Heart left ventricle (tissue), 16 donors: ENCODE measurements around the gene RRBP1. TPM values are rescaled to one million over a fixed set of nuclear protein-coding genes. Genes with fewer than 3 reads are reported as not detected.

ENCODE experiments used
- ATAC-seq, 4 donors: fragments of 200-7000 bp; cut with Tn5 transposase; one replicate each; pipeline ENCODE4 v1.9.1; 2020 to 2022; ENCODE audit warnings: moderate library complexity in 4 of 4, mild to moderate bottlenecking in 3 of 4, moderate number of reproducible peaks in 1 of 4
- DNase-seq, 5 donors: peaks; one replicate each; pipeline ENCODE4 v3.0.0-alpha.2; 2020
- H3K27ac ChIP-seq, 12 donors: fragments of 200-600 bp; sonication (generic) in 4 of 12; one replicate each; pipeline versions ENCODE4 v1.5.0 to v1.8.0; 2016 to 2022; ENCODE audit warnings: mild to moderate bottlenecking in 2 of 12
- H3K27me3 ChIP-seq, 9 donors: fragments of 200-600 bp; sonication (generic) in 2 of 9; one replicate each; pipeline versions ENCODE4 v1.5.1 to v1.8.0; 2016 to 2022; ENCODE audit warnings: mild to moderate bottlenecking in 3 of 9
- H3K36me3 ChIP-seq, 9 donors: fragments of 200-600 bp; sonication (generic) in 2 of 9; one replicate each; pipeline versions ENCODE4 v1.5.0 to v1.8.0; 2018 to 2022; ENCODE audit warnings: mild to moderate bottlenecking in 2 of 9
- H3K4me1 ChIP-seq, 12 donors: fragments of 200-600 bp; sonication (generic) in 4 of 12; one replicate each; pipeline versions ENCODE4 v1.5.0 to v1.8.0; 2016 to 2022; ENCODE audit warnings: mild to moderate bottlenecking in 3 of 12
- H3K4me3 ChIP-seq, 12 donors: fragments of 200-600 bp; sonication (generic) in 4 of 12; one replicate each; pipeline versions ENCODE4 v1.5.0 to v1.8.0; 2017 to 2022; ENCODE audit warnings: mild to moderate bottlenecking in 9 of 12, moderate library complexity in 4 of 12
- H3K9me3 ChIP-seq, 12 donors: fragments of 200-600 bp; sonication (generic) in 4 of 12; one replicate each; pipeline versions ENCODE4 v1.5.0 to v1.8.0; 2016 to 2022; ENCODE audit warnings: mild to moderate bottlenecking in 1 of 12
- CTCF ChIP-seq, 12 donors: fragments of 200-600 bp; sonication (generic) in 4 of 12; IDR thresholded peaks; one replicate each; pipeline versions ENCODE4 v1.5.0 to v1.8.0; 2018 to 2022; ENCODE audit warnings: antibody characterized with exemption in 12 of 12, mild to moderate bottlenecking in 5 of 12
- POLR2A ChIP-seq, 2 donors: fragments of 450-650 bp; IDR thresholded peaks; one replicate each; pipeline ENCODE4 v1.6.1; 2017; ENCODE audit warnings: antibody characterized with exemption in 2 of 2, mild to moderate bottlenecking in 2 of 2, moderate library complexity in 2 of 2
- WGBS, 4 donors: extraction: QIAGEN DNeasy Blood & Tissue Kit in 2 of 4; methylation state at CpG; one replicate each; pipeline versions ENCODE4 v1.1.5 to v1.1.7; 2013 to 2018; 5-methylcytosine and 5-hydroxymethylcytosine counted together
- intact Hi-C, 10 donors: fragments of 100-400 bp; cut with DNase I; formaldehyde crosslinking; loops; one replicate each; pipeline versions ENCODE4 v1.11.1 to v1.14.2; 2022
- polyA plus RNA-seq, 2 donors: library from polyadenylated mRNA; stranded (reverse); fragments of 200-250 nt; gene quantifications; one replicate each; pipeline ENCODE4 v1.2.3, GENCODE V29; 2013
- total RNA-seq, 9 donors: library from RNA; depleted of rRNA in 2 of 9; stranded (reverse); fragments of >200 nt in 2 of 9; fragmentation: NEBNext Ultra II Directional in 3 of 9; extraction: Animal tissue kit (Norgen Biotek cat#: 25700) in 3 of 9; gene quantifications; one replicate each; pipeline versions ENCODE4 v1.1.0 to v1.2.4, GENCODE V29; 2016 to 2023
- donor health status: ischemic (EF 13 %, LVEDD 7.1; RV severe dilation, severe dysfunction).
- donor health status: healthy with polysubstance abuse.
- donor health status: DM: no; HTN: yes; CAD: no.
- donor health status: DM: no; HTN: no; CAD: no.
- donor health status: ischemic (EF 25% LVEDD 6.9; RV normal size, moderate dysfunction).
- donor health status: ischemic (EF 25% LVEDD 5.7; RV mildly dilated, moderate dysfunction).
- donor health status: healthy.
- donor health status: DM: yes; HTN: yes; CAD: no.
- donor health status: ischemic (EF 35%, LVEDD 5.7; RV mildly dilated, moderate dysfunction).
- donor health status: nonischemic (EF 11% LVEDD 7.7; RV severe dilation, severe dysfunction).
- donor health status: DM: yes; HTN: yes; CAD: no.
- donor health status: PGD.
- donor health status: ischemic (EF 29% LVEDD 5.4; RV normal size, mild dysfunction).
- donor health status: nonischemic (EF 23%, LVEDD 6.1; RV moderate dilation, normal function).

The RRBP1 gene
- total and polyA plus RNA-seq, 11 donors: 24.9 to 91.3 (median 40.0) TPM

GRCh38 chr20:17611540-17612286 lies 70.3 kb downstream of the RRBP1 start:
- Histone ChIP-seq H3K4me3 (no peak overlapping the region), H3K36me3 (peaks cover 0 to 72% (median 49%) of the 10 kb centered on the region in 9 donors), H3K4me1 (peaks cover 0 to 68% (median 50%) of the 10 kb centered on the region in 12 donors), H3K27ac (peak overlapping the region in 11 of 12 donors; percentile 23 to 83 (median 52)), H3K27me3 (no peaks in the 10 kb centered on the region), H3K9me3 (no peaks in the 10 kb centered on the region)
- 76 to 82% (median 79%) methylated on average over 24 to 26 of the region's 26 CpGs for WGBS, 4 donors
- TF ChIP-seq POLR2A (IDR thresholded peaks at IDR 0.05) (no peak), CTCF (IDR thresholded peaks at IDR 0.05) (peak in 2 of 12 donors; percentile 15 to 30)
- intact Hi-C loops: loop anchor here in 6 of 10 donors (5.0 kb wide), 1 partner anchor 39 kb away; the partner anchor contains the start of gene DSTN (in 6 of the 6)
- ATAC-seq (peak in 3 of 4 donors; percentile 3 to 4 (median 3)), DNase-seq (peak in 1 of 5 donors; percentile 58)

- peak overlapping the region in 11 of 12 donors; percentile 23 to 83 (median 47) for H3K27ac ChIP-seq
- DNase-seq (no peak), ATAC-seq (peak in 3 of 4 donors; percentile 9 to 19 (median 10))
- peaks cover 0 to 65% (median 47%) of the 10 kb centered on the region in 12 donors for H3K4me1 ChIP-seq
- H3K27me3 ChIP-seq: no peaks in the 10 kb centered on the region
- intact Hi-C loops: loop anchor here in 6 of 10 donors (5.0 kb wide), 1 partner anchor 39 kb away; the partner anchor contains the start of gene DSTN (in 6 of the 6)
- TF ChIP-seq CTCF (IDR thresholded peaks at IDR 0.05) (peak in 1 of 12 donors; percentile 27), POLR2A (IDR thresholded peaks at IDR 0.05) (no peak)
- H3K36me3 ChIP-seq: peaks cover 0 to 72% (median 47%) of the 10 kb centered on the region in 9 donors
- no peaks in the 10 kb centered on the region for H3K9me3 ChIP-seq
- H3K4me3 ChIP-seq: peak overlapping the region in 1 of 12 donors; percentile 7
- 54 to 90% (median 60%) methylated on average over 2 to 6 of the region's 6 CpGs for WGBS, 4 donors
These were observed 70.8 kb downstream of the RRBP1 start for GRCh38 chr20:17611290-17611539.

DNA sequence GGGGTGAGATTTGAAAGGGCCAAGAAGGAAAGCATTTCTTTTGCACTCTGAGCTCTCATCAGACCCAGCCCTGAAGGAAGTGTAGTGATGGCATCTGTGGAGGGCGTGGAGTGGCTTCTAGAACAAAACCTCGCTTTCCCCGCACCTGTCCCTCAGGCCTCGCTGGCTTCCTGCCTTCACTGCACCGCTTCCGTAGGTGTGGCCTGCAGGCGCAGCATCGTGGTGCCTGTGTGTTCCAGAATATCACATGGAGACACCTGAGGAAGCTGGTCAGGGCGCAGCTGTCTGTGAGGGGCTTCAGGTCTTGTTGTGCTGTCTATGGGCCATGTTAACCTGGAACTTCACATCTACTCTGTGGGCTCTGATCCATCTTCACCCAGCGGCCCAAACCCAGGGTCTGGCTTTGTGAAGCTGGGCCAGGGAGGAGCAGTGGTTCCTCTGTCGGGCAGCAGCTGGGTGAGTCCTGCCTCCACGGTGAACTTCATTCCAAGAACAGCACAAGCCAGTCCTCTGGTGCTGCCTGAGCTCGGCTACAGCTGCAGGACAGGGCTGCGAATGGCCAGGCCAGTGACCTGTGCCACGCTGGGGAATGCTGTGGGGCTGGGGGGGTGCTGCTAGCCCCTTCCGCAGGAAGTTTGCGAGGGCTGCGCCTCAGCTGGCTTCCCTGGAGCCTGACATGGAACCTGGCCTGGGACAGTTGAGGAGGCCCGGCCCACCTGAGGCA lies 71.3 kb downstream of the RRBP1 start:
- H3K4me3 ChIP-seq: peak overlapping the region in 1 of 12 donors; percentile 7
- 46 to 65% (median 55%) methylated on average over 7 to 19 of the region's 19 CpGs for WGBS, 4 donors
- intact Hi-C loops: loop anchor here in 6 of 10 donors (5.0 kb wide), 1 partner anchor 38 kb away; the partner anchor contains the start of gene DSTN (in 6 of the 6)
- ATAC-seq: peak in 3 of 4 donors; percentile 4 to 9 (median 7)
- H3K36me3 ChIP-seq: peaks cover 0 to 72% (median 47%) of the 10 kb centered on the region in 9 donors
- H3K27me3 ChIP-seq: no peaks in the 10 kb centered on the region
- H3K27ac ChIP-seq: peak overlapping the region in 11 of 12 donors; percentile 16 to 83 (median 40)
- DNase-seq: peak in 2 of 5 donors; percentile 39 to 69
- TF ChIP-seq CTCF (IDR thresholded peaks at IDR 0.05) (no peak), POLR2A (IDR thresholded peaks at IDR 0.05) (no peak)
- no peaks in the 10 kb centered on the region for H3K9me3 ChIP-seq
- H3K4me1 ChIP-seq: peaks cover 0 to 61% (median 42%) of the 10 kb centered on the region in 12 donors
